Mesendoderm (in vitro differentiated cells): ENCODE results near the gene SLC36A3.

Source experiments
- DNase-seq: peaks from one replicate; pipeline ENCODE4 v3.0.0; 2013
- H2AK5ac ChIP-seq: 2 replicates; pipeline ENCODE4 v1.6.1; 2013; ENCODE audit warnings: low read length, inconsistent platforms
- H2BK120ac ChIP-seq: 2 replicates; pipeline ENCODE4 v1.6.1; 2013; ENCODE audit warnings: low read depth, mild to moderate bottlenecking, low read length, moderate library complexity, mixed read lengths
- H2BK15ac ChIP-seq: replicated peaks from 2 replicates; pipeline ENCODE4 v1.6.1; 2013; ENCODE audit warnings: low read depth, mild to moderate bottlenecking, moderate library complexity
- H2BK5ac ChIP-seq: 2 replicates; pipeline ENCODE4 v1.6.1; 2013; ENCODE audit warnings: low read length, inconsistent platforms
- H3K18ac ChIP-seq: 2 replicates; pipeline ENCODE4 v1.6.1; 2013; ENCODE audit warnings: mild to moderate bottlenecking, low read length, mixed read lengths
- H3K23ac ChIP-seq: one replicate; pipeline ENCODE4 v1.6.1; 2013; ENCODE audit warnings: low read length
- H3K27ac ChIP-seq: 2 replicates; pipeline ENCODE4 v1.5.1; 2013; ENCODE audit warnings: low read depth, mild to moderate bottlenecking, inconsistent platforms, low read length, moderate library complexity
- H3K27me3 ChIP-seq: 2 replicates; pipeline ENCODE4 v1.6.1; 2013; ENCODE audit warnings: low read length, control low read depth, mild to moderate bottlenecking, inconsistent platforms; ENCODE audit not compliant: insufficient read depth, poor library complexity
- H3K36me3 ChIP-seq: 2 replicates; pipeline ENCODE4 v1.6.1; 2013; ENCODE audit warnings: low read length, inconsistent platforms; ENCODE audit not compliant: control insufficient read depth, insufficient read depth
- H3K4ac ChIP-seq: one replicate; pipeline ENCODE4 v1.6.1; 2013; ENCODE audit warnings: low read depth, mild to moderate bottlenecking, low read length, moderate library complexity
- H3K4me1 ChIP-seq: 2 replicates; pipeline ENCODE4 v1.6.1; 2013; ENCODE audit warnings: low read depth, low read length, inconsistent platforms; ENCODE audit not compliant: control insufficient read depth
- H3K4me2 ChIP-seq: 2 replicates; pipeline ENCODE4 v1.6.1; 2013; ENCODE audit warnings: low read length
- H3K4me3 ChIP-seq: 2 replicates; pipeline ENCODE4 v1.5.1; 2013; ENCODE audit warnings: mild to moderate bottlenecking, low read length
- H3K56ac ChIP-seq: one replicate; pipeline ENCODE4 v1.6.1; 2013; ENCODE audit warnings: low read length
- H3K79me1 ChIP-seq: 2 replicates; pipeline ENCODE4 v1.6.1; 2013; ENCODE audit warnings: low read length, inconsistent platforms
- H3K79me2 ChIP-seq: 2 replicates; pipeline ENCODE4 v1.6.1; 2013; ENCODE audit warnings: mild to moderate bottlenecking, low read length; ENCODE audit not compliant: control insufficient read depth, insufficient read depth
- H3K9ac ChIP-seq: 2 replicates; pipeline ENCODE4 v1.6.1; 2013; ENCODE audit warnings: low read length, inconsistent platforms
- H4K5ac ChIP-seq: one replicate; pipeline ENCODE4 v1.6.1; 2013; ENCODE audit warnings: low read length
- H4K8ac ChIP-seq: one replicate; pipeline ENCODE4 v1.6.1; 2013; ENCODE audit warnings: low read depth, mild to moderate bottlenecking, control low read depth, low read length, moderate library complexity
- WGBS: extraction: QIAGEN DNeasy Blood & Tissue Kit; methylation state at CpG from one replicate; pipeline ENCODE4 v1.1.7; 2013; ENCODE audit warnings: low lambda C conversion rate, missing lambda C conversion rate; ENCODE audit not compliant: insufficient coverage; ENCODE audit errors: extremely low coverage; 5-methylcytosine and 5-hydroxymethylcytosine counted together

The SLC36A3 gene

DNA sequence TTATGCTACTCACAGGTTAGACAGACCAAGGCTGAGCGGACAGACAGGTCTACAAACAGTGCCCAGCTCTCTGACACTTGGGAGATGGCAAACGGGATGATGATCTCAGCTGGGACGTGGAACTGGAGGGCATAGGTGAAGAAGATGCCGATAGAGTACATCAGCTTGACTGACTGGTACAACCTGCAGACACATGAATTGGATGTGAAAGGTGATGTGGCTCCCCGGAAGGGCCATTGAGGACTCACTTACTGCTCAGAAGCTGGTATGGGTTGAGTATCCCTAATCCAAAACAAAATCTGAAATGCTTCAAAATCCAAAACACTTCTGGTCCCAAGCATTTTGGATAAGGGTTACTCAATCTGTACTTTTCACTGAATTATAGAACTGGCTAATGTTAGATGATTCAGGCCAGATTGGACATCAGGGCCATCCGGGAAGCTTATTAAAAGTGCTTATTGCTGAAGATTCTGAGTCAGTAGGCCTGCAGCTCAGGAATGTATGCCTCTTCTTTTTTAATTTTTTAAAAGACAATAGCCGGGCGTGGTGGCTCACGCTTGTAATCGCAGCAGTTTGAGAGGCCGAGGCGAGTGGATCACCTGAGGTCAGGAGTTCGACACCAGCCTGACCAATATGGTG is 22.4 kb downstream of the SLC36A3 start:
- Histone ChIP-seq H3K56ac (no peak overlapping the region), H3K4ac (no peak overlapping the region), H3K27ac (no peak overlapping the region), H3K4me1 (no peaks in the 10 kb centered on the region), H3K18ac (no peak overlapping the region), H2BK120ac (no peak overlapping the region), H3K79me1 (no peaks in the 10 kb centered on the region), H3K23ac (no peak overlapping the region), H4K5ac (no peak overlapping the region), H4K8ac (no peak overlapping the region), H3K79me2 (no peaks in the 10 kb centered on the region), H3K27me3 (no peaks in the 10 kb centered on the region), H3K36me3 (no peaks in the 10 kb centered on the region), H3K9ac (no peak overlapping the region), H3K4me3 (no peak overlapping the region), H3K4me2 (no peak overlapping the region), H2BK5ac (no peak overlapping the region), H2AK5ac (no peak overlapping the region), H2BK15ac (no peak overlapping the region)
- no CpG with 5 or more reads among the region's 13 CpGs for WGBS
- DNase-seq = no peak

DNA sequence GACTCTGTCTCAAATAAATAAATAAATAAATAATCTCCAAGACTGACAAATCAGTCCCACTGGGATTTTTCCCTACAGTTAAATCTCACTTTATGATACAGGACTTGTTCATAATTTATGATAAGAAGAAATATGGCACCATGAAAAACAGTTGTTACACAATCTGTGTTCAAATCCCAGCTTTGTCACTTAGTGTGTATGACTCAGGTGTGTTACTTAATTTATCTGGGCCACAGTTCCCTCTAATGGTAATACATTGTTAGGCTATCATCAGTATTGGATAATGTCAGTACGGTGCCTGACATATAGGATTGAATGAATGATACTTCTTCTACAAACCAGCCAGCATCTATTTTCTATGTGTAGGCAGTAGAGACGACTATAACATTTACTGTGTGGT is 23.1 kb downstream of the SLC36A3 start:
- Histone ChIP-seq H3K4me1 (no peaks in the 10 kb centered on the region), H3K56ac (no peak overlapping the region), H2BK5ac (no peak overlapping the region), H4K8ac (no peak overlapping the region), H3K18ac (no peak overlapping the region), H3K23ac (no peak overlapping the region), H2BK15ac (no peak overlapping the region), H3K36me3 (no peaks in the 10 kb centered on the region), H2BK120ac (no peak overlapping the region), H2AK5ac (no peak overlapping the region), H3K4me2 (no peak overlapping the region), H3K9ac (no peak overlapping the region), H3K4me3 (no peak overlapping the region), H4K5ac (no peak overlapping the region), H3K79me1 (no peaks in the 10 kb centered on the region), H3K79me2 (no peaks in the 10 kb centered on the region), H3K4ac (no peak overlapping the region), H3K27ac (no peak overlapping the region), H3K27me3 (no peaks in the 10 kb centered on the region)
- no CpG with 5 or more reads among the region's 2 CpGs for WGBS
- DNase-seq = no peak

DNA sequence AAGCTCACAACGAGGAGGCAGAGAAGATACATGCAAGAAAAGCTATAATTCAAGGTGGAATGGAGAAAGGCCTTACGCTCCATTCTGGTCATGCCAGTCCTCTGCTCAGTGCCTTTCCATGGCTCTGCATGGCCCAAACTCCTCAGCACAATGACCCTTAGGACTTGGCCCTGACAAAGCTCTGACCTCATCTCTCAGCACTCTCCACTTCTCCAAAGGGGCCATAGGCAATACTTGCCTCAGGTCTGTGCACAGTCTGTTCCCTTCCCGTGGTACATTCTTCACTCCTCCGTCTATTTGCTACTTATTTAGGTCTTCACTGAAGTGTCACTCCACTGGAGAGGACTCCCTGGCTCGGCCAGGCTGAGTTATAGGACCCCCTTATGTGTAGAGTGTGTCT is 24.7 kb downstream of the SLC36A3 start:
- H3K18ac ChIP-seq = no peak overlapping the region
- WGBS = no CpG with 5 or more reads among the region's 5 CpGs
- no peaks in the 10 kb centered on the region for H3K4me1 ChIP-seq
- no peak overlapping the region for H3K9ac ChIP-seq
- no peak overlapping the region for H3K4me3 ChIP-seq
- H3K79me2 ChIP-seq = no peaks in the 10 kb centered on the region
- H3K27me3 ChIP-seq = no peaks in the 10 kb centered on the region
- no peak overlapping the region for H3K27ac ChIP-seq
- H2BK5ac ChIP-seq = no peak overlapping the region
- H3K79me1 ChIP-seq = no peaks in the 10 kb centered on the region
- no peak overlapping the region for H2BK15ac ChIP-seq
- H2BK120ac ChIP-seq = no peak overlapping the region
- no peak overlapping the region for H3K23ac ChIP-seq
- H4K8ac ChIP-seq = no peak overlapping the region
- H3K4ac ChIP-seq = no peak overlapping the region
- H3K4me2 ChIP-seq = no peak overlapping the region
- no peak overlapping the region for H3K56ac ChIP-seq
- no peak overlapping the region for H2AK5ac ChIP-seq
- no peaks in the 10 kb centered on the region for H3K36me3 ChIP-seq
- no peak for DNase-seq
- H4K5ac ChIP-seq = no peak overlapping the region

DNA sequence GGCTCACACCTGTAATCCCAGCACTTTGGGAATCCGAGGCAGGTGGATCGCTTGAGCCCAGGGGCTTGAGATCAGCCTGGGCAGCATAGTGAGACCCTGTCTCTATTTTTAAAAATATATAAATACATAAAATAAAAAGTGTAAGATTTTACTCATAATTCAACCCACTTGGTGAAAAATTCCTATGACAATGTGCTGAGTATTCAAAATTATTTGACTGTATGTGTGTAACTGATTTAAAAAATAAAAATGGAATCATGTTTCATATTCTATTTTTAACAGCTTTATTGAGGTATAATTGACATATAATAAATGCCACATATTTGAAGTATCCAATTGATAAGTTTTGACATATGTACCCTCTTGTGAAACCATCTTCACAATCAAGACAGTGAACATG is 27.8 kb downstream of the SLC36A3 start:
- no peaks in the 10 kb centered on the region for H3K27me3 ChIP-seq
- no peak overlapping the region for H4K5ac ChIP-seq
- no peak overlapping the region for H2BK120ac ChIP-seq
- H3K27ac ChIP-seq = no peak overlapping the region
- H2AK5ac ChIP-seq = no peak overlapping the region
- no peak overlapping the region for H3K18ac ChIP-seq
- H4K8ac ChIP-seq = no peak overlapping the region
- H3K79me1 ChIP-seq = no peaks in the 10 kb centered on the region
- no peak overlapping the region for H3K4me2 ChIP-seq
- no peak overlapping the region for H3K56ac ChIP-seq
- no peak for DNase-seq
- no peak overlapping the region for H3K4me3 ChIP-seq
- no peaks in the 10 kb centered on the region for H3K4me1 ChIP-seq
- H3K36me3 ChIP-seq = no peaks in the 10 kb centered on the region
- no peaks in the 10 kb centered on the region for H3K79me2 ChIP-seq
- H3K23ac ChIP-seq = no peak overlapping the region
- no peak overlapping the region for H2BK15ac ChIP-seq
- no CpG with 5 or more reads among the region's 2 CpGs for WGBS
- no peak overlapping the region for H3K4ac ChIP-seq
- no peak overlapping the region for H2BK5ac ChIP-seq
- H3K9ac ChIP-seq = no peak overlapping the region

DNA sequence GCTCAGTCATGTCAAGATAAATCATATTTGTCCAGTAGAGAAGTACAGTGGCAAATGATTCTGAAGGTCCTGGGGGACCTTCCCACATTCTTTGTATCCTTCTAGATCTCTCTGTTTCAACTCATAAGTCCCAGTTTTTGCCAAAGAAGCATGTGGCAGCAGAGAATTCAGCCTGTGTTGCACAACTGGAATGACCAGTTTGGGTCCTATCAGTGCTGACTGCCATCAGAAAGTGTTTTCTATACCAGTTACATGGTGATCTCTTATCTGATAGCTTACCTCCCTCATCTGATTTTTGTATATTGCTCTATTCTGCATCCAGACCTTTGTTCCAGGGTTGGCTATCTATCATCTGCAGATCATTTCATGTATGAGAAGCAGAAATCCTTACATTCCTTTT is 28.9 kb downstream of the SLC36A3 start:
- Histone ChIP-seq H3K18ac (no peak overlapping the region), H2BK120ac (no peak overlapping the region), H2BK15ac (no peak overlapping the region), H3K56ac (no peak overlapping the region), H3K23ac (no peak overlapping the region), H3K4me1 (no peaks in the 10 kb centered on the region), H4K8ac (no peak overlapping the region), H3K4ac (no peak overlapping the region), H3K4me2 (no peak overlapping the region), H3K79me1 (no peaks in the 10 kb centered on the region), H3K79me2 (no peaks in the 10 kb centered on the region), H3K36me3 (no peaks in the 10 kb centered on the region), H2BK5ac (no peak overlapping the region), H2AK5ac (no peak overlapping the region), H4K5ac (no peak overlapping the region), H3K27me3 (no peaks in the 10 kb centered on the region), H3K4me3 (no peak overlapping the region), H3K9ac (no peak overlapping the region), H3K27ac (no peak overlapping the region)
- no peak for DNase-seq

DNA sequence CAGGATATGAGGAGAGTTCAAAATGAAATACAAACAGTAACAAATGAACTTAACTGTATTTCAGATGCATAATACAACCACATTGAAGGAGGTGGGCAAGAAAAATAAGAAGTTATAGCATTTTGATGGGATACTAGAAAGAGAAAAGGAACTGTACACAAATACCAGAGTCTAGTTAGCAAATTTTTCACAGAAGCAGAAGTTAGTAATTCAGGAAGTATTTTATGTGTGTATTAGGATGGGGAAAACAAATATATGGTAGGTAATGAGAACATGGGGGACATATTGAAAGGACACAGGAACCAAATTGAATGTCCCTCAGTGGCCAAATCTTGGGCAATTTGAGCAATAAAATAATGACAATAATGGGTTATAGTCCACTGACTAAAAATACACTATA is 32.2 kb downstream of the SLC36A3 start:
- no peak overlapping the region for H3K23ac ChIP-seq
- DNase-seq = no peak
- H3K27ac ChIP-seq = no peak overlapping the region
- no peak overlapping the region for H2BK120ac ChIP-seq
- H3K56ac ChIP-seq = no peak overlapping the region
- H3K4me3 ChIP-seq = no peak overlapping the region
- H3K4me2 ChIP-seq = no peak overlapping the region
- no peaks in the 10 kb centered on the region for H3K27me3 ChIP-seq
- H3K9ac ChIP-seq = no peak overlapping the region
- no peak overlapping the region for H3K4ac ChIP-seq
- H4K8ac ChIP-seq = no peak overlapping the region
- no peaks in the 10 kb centered on the region for H3K4me1 ChIP-seq
- no peak overlapping the region for H2BK5ac ChIP-seq
- H4K5ac ChIP-seq = no peak overlapping the region
- no peak overlapping the region for H2AK5ac ChIP-seq
- H3K36me3 ChIP-seq = peaks cover 1% of the 10 kb centered on the region
- no peaks in the 10 kb centered on the region for H3K79me1 ChIP-seq
- H2BK15ac ChIP-seq = no peak overlapping the region
- no peaks in the 10 kb centered on the region for H3K79me2 ChIP-seq
- H3K18ac ChIP-seq = no peak overlapping the region
